T-helper 1 cell treated with Interleukin-12 subunit alpha and Interleukin-12 subunit beta and Interleukin-4 antibody, amounts not matched to agents 30 μg/mL and 1 μg/mL, for 36 hours (primary cell): Measurements from ENCODE around the gene PPP3CA.

Source experiments
- H3K27ac Mint-ChIP-seq: one replicate; pipeline ENCODE4 v1.8.0; 2021; ENCODE audit warnings: mild to moderate bottlenecking, mixed read lengths
- H3K27me3 Mint-ChIP-seq: one replicate; pipeline ENCODE4 v1.8.0; 2021; ENCODE audit warnings: low read depth, mixed read lengths
- H3K36me3 Mint-ChIP-seq: one replicate; pipeline ENCODE4 v1.8.0; 2021; ENCODE audit warnings: low read depth, mixed read lengths
- H3K4me1 Mint-ChIP-seq: one replicate; pipeline ENCODE4 v1.8.0; 2021; ENCODE audit warnings: low read depth, mixed read lengths
- H3K4me3 Mint-ChIP-seq: one replicate; pipeline ENCODE4 v1.8.0; 2021; ENCODE audit warnings: mild to moderate bottlenecking, moderate library complexity, mixed read lengths
- H3K9me3 Mint-ChIP-seq: one replicate; pipeline ENCODE4 v1.8.0; 2021; ENCODE audit warnings: mixed read lengths

The PPP3CA gene

DNA sequence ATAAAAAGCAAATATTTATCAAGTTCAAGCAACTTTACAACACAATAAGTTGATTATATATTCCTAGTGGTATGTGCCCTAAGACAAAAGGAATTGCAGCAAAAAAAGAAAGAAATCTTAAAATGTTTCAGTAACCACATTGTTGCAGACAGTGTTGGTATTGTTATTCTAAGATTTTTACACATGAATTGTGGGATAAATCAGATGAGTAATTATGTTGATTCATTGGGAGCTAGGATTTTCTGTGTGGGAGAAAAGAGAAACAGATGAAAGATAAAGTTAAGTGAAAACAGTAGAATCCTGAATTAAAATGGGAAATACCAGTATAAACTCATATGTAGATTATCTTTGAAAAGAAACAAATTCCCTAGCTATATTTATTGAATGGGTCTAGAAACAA is 362.4 kb downstream of the PPP3CA start:
- Mint-ChIP-seq H3K4me1 (no peaks in the 10 kb centered on the region), H3K4me3 (no peak overlapping the region), H3K9me3 (no peaks in the 10 kb centered on the region), H3K27ac (no peak overlapping the region), H3K36me3 (no peaks in the 10 kb centered on the region), H3K27me3 (peaks cover 18% of the 10 kb centered on the region)

DNA sequence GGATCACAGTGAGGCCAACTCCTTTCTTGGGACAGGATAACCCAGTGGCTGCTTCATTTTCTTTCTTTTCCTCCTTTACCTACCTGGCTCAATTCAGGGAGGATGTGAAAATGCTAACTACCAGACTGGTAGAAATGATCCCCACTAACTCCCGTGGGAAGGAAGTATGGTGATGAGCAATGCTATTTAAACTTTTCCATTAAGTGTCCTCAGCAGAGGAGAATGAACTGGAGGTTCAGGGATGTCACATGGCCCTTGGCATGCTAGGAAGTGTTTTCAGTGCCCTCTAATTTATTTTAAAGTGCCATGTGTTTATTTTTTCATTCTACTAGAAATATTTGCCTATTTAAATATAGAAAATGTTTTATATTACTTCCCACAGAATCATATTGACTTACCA is 363.9 kb downstream of the PPP3CA start:
- Mint-ChIP-seq H3K4me1 (no peaks in the 10 kb centered on the region), H3K4me3 (no peak overlapping the region), H3K27ac (no peak overlapping the region), H3K9me3 (no peaks in the 10 kb centered on the region), H3K27me3 (peaks cover 15% of the 10 kb centered on the region), H3K36me3 (no peaks in the 10 kb centered on the region)

DNA sequence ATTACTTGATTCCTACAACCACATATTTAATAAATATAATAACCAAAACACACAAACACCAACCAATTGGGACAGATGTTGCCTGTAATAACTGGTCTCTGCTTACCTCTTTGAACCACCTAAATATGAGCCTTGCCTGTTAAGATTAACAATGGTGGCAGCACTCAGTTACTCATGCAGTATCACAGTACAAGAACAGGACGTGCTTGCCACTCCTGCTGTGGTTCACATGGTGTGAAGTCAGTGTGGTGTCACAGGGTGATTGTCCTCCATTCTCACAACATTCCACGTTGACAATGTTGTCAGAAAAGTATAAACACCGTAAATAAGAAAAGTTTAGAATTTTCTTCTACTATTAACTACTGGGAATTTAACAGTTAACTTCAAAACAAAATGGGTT is 365.0 kb downstream of the PPP3CA start:
- no peaks in the 10 kb centered on the region for H3K4me1 Mint-ChIP-seq
- H3K27me3 Mint-ChIP-seq = peaks cover 12% of the 10 kb centered on the region
- no peaks in the 10 kb centered on the region for H3K9me3 Mint-ChIP-seq
- H3K36me3 Mint-ChIP-seq = no peaks in the 10 kb centered on the region
- no peak overlapping the region for H3K27ac Mint-ChIP-seq
- no peak overlapping the region for H3K4me3 Mint-ChIP-seq

DNA sequence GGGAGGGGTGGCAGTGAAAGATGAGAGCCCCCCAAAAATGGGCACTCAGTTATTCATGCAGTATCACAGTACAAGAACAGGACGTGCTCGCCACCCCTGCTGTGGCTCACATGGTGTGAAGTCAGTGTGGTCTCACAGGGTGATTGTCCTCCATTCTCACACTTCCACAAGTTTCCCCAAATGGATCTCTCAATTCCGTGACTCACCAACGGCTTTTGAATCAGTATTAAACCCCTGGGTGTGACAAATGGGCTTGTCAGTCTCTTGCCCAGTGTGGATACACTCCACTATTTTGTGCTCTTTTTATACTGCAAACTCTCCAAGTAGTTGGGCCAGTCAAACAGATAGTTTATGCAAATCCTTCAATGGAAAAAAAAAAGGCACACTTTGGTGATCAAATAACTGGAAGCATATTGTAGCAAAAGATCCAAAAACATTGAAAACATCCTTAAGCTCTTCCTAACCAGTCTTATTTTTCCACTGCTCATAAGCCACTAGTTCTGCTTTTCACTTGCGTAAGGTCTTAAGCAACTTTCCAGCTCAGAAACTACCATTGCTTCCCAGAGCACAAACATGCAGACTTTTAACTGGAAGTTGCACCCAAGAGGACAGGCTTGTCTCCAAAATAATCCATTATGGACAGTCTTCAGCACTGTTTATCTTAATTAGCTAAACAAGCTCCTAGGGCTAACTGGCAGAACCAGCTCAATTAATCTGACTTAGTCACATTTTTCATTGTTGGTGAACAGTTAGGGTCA is 365.7 kb downstream of the PPP3CA start:
- H3K27ac Mint-ChIP-seq = no peak overlapping the region
- no peaks in the 10 kb centered on the region for H3K9me3 Mint-ChIP-seq
- peaks cover 14% of the 10 kb centered on the region for H3K27me3 Mint-ChIP-seq
- H3K4me3 Mint-ChIP-seq = no peak overlapping the region
- no peaks in the 10 kb centered on the region for H3K36me3 Mint-ChIP-seq
- no peaks in the 10 kb centered on the region for H3K4me1 Mint-ChIP-seq

DNA sequence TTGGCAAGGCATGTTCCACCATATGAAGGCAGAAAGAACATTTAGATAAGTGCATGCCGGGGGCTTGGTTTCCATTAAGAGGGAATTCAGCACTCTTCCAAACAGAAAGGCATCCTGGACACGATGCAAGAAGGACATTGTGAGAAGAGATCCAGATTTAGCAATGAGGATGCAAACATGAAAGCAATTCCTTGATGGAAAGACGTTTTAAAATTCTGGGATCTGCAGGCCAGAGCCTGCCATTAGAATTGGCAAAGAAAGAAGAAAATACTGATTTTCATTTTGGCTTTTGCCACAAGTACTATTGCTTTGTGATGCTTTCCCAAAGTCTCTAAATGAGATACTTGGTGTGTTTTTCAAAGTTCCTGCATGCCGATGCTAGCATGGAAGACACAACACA is 367.6 kb downstream of the PPP3CA start:
- Mint-ChIP-seq H3K36me3 (no peaks in the 10 kb centered on the region), H3K4me1 (no peaks in the 10 kb centered on the region), H3K27ac (no peak overlapping the region), H3K9me3 (no peaks in the 10 kb centered on the region), H3K4me3 (no peak overlapping the region), H3K27me3 (peaks cover 23% of the 10 kb centered on the region)

DNA sequence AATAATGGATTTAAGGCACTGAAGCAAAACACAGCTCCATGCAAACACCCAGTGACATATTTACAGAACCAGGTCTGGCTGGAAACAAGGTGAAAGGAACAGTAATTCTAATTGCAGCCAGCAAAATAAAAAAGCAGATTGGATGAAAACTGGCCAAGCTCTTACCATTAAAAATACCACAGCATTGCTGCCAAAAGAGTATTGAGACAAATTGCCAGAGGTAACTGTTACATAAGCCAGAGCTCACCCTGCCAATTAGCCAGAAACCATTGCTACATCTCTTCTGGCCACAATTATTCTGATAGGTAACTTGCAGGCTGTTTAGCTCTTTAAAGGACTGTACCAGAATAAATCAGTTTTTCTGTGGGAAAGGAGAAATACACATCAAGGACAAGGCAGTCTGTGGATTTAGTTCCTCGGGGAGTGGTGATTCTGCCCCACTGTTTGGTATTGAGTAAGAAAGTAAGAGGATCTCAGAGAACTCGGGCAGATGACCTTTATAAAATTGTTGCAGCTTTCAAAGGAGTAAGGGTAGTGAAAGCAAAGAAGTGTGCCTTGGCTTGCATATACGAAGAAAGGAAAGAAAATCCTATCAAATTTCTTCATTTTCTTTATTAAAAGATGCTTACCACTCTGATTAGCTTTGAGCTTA is 369.5 kb downstream of the PPP3CA start:
- Mint-ChIP-seq H3K36me3 (no peaks in the 10 kb centered on the region), H3K4me3 (no peak overlapping the region), H3K9me3 (no peaks in the 10 kb centered on the region), H3K27ac (no peak overlapping the region), H3K27me3 (peaks cover 26% of the 10 kb centered on the region), H3K4me1 (no peaks in the 10 kb centered on the region)

DNA sequence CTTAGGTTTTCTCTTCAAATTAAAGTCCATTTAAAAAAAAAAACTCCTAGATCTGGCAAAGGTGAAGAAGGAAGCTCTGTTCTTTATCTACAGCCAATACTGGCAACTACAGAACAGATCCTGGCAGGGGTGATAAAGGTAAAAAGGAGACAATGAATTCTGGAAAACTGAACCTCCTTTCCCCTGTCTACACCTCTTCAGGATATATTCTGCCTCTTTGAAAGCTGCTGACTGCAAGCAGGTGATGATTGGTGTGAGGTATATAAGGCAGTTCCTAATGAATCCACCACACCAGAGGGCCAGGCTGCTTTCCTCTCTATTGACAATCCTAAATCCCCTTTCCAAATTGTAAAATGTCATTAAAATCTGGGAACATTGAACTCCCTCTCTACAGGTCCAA is 370.1 kb downstream of the PPP3CA start:
- Mint-ChIP-seq H3K9me3 (no peaks in the 10 kb centered on the region), H3K4me3 (no peak overlapping the region), H3K36me3 (no peaks in the 10 kb centered on the region), H3K4me1 (no peaks in the 10 kb centered on the region), H3K27ac (no peak overlapping the region), H3K27me3 (peaks cover 26% of the 10 kb centered on the region)
